Measurements from ENCODE around the gene EXOG. TPM values are rescaled to one million over a fixed set of nuclear protein-coding genes. Genes with fewer than 3 reads are reported as not detected.

The EXOG gene
- total and polyA plus RNA-seq, 2 donors (not counting 3 experiments of a cell fraction or from before 2014, with no cell fraction given), result 10.8 to 21.9 TPM

DNA sequence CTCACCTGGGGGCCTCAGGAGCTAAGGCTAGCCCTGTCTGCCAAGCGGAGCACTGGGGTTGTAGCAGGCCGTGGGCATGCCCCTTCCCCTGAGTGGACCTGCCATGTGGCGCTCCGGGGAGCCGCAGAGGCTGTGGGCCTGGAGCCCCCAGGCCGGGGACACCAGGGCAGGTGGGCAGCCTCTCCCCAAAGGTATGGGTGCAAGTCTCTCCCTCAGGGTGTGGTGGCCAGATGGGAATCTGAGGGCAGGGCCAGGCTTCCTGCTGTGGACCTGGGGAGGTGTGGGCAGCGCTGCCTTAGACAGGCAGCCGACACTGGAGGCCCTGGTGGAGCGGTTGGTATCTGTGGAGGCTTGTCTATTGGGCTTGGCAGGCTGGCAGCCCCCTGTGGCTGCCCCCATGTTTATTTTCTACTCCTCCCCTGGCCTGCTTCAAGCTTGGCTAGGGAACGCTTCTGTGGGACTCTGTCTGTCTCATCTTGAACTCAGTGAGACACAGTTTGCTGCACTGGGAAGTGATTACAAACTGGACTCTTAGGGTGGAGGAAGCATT is 36.6 kb upstream of the EXOG start:
- TF ChIP-seq MYC (IDR thresholded peaks at IDR 0.05; ENCODE audit: low read depth, low read length) (no peak), CTCF (IDR thresholded peaks at IDR 0.05; ENCODE audit: extremely low read depth in 1 of 2, insufficient read depth in 1 of 2, low read depth in 1 of 2, low read length in 2 of 2) (no peak), POLR2A (IDR thresholded peaks at IDR 0.05; ENCODE audit: low read depth, low read length) (no peak), EZH2 (IDR thresholded peaks at IDR 0.05; ENCODE audit: borderline replicate concordance, low read depth, low read length, severe bottlenecking) (no peak), FOS (IDR thresholded peaks at IDR 0.05; ENCODE audit: borderline replicate concordance, insufficient read depth, low read length) (no peak), JUN (IDR thresholded peaks at IDR 0.05; ENCODE audit: borderline replicate concordance, insufficient read depth, insufficient read length, low read depth) (no peak), GATA2 (IDR thresholded peaks at IDR 0.05; ENCODE audit: insufficient read depth, insufficient read length, low read depth, low read length) (no peak), POLR2AphosphoS5 (IDR thresholded peaks at IDR 0.05; ENCODE audit: insufficient read depth, low read depth, low read length) (no peak)
- TF ChIP-seq, protein P1, sequence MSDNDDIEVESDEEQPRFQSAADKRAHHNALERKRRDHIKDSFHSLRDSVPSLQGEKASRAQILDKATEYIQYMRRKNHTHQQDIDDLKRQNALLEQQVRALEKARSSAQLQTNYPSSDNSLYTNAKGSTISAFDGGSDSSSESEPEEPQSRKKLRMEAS (IDR thresholded peaks at IDR 0.05; ENCODE audit: insufficient read depth, insufficient read length), result no peak
- no TSS peak for BruUV-seq (replicated peaks)
- Histone ChIP-seq H3K9me1 (replicated peaks; ENCODE audit: control insufficient read depth, extremely low read depth, insufficient read depth, low read length) (no peaks in the 10 kb centered on the region), H3K4me2 (ENCODE audit: insufficient read depth, low read length) (no peak overlapping the region), H3K9ac (replicated peaks; ENCODE audit: extremely low read depth, insufficient read depth, low read length) (no peak overlapping the region), H3K9me3 (replicated peaks; ENCODE audit: control insufficient read depth, insufficient read depth, low read length) (no peaks in the 10 kb centered on the region), H3K27ac (ENCODE audit: insufficient read depth, low read depth, low read length) (no peak overlapping the region), H3K79me2 (ENCODE audit: control insufficient read depth, insufficient read depth, low read length) (peaks cover 5% of the 10 kb centered on the region), H3K27me3 (ENCODE audit: control insufficient read depth in 2 of 2, insufficient read depth in 2 of 2, low read length in 2 of 2) (no peaks in the 10 kb centered on the region), H2AFZ (ENCODE audit: low read depth, low read length) (no peak overlapping the region), H3K4me1 (ENCODE audit: control insufficient read depth, extremely low read depth, insufficient read depth, low read length) (no peaks in the 10 kb centered on the region), H4K20me1 (replicated peaks; ENCODE audit: control insufficient read depth, extremely low read depth, insufficient read depth, low read length) (peaks cover 2% of the 10 kb centered on the region), H3K36me3 (ENCODE audit: control insufficient read depth in 2 of 2, extremely low read depth in 1 of 2, insufficient read depth in 2 of 2, low read length in 2 of 2) (no peaks in the 10 kb centered on the region), H3K4me3 (replicated peaks in 1 of 3; ENCODE audit: insufficient read depth in 1 of 3, low read depth in 1 of 3, low read length in 3 of 3) (no peak overlapping the region)
- dilution Hi-C loops (cut with MboI; ENCODE audit: extremely low pct_ligation_motif_present, low sequenced_read_pairs) (no loop called here), intact Hi-C loops (cut with micrococcal nuclease) (no loop called here)
- DNase-seq (ENCODE audit: low read depth, low spot score) (no peak), FAIRE-seq (no peak)
- POLR2A ChIA-PET, result no interaction called here
- CTCF ChIA-PET, result no interaction called here
